ENCODE measurements around the gene COL21A1. TPM values are rescaled to one million over a fixed set of nuclear protein-coding genes. Genes with fewer than 3 reads are reported as not detected.

The COL21A1 gene
- total RNA-seq, 2 experiments from 2014 or later: not detected

- no peak for TF ChIP-seq EZH2phosphoT487 (IDR thresholded peaks at IDR 0.05; ENCODE audit: borderline replicate concordance, low read depth, low read length)
- no peak for TF ChIP-seq CTCF (conservative IDR thresholded peaks at IDR 0.05; ENCODE audit: low read length)
- Histone ChIP-seq H3K9me3 (ENCODE audit: low read length) (no peaks in the 10 kb centered on the region), H3K4me3 (ENCODE audit: low read depth, low read length, poor library complexity, severe bottlenecking) (no peak overlapping the region), H3K9me2 (ENCODE audit: insufficient read depth, low read length) (no peaks in the 10 kb centered on the region), H3K4me1 (ENCODE audit: insufficient read depth, low read length, poor library complexity, severe bottlenecking) (no peaks in the 10 kb centered on the region), H3K36me3 (ENCODE audit: insufficient read depth, low read length) (no peaks in the 10 kb centered on the region), H3K4me2 (ENCODE audit: low read length) (no peak overlapping the region), H4K20me1 (ENCODE audit: insufficient read depth, low read length) (no peaks in the 10 kb centered on the region), H3K27ac (ENCODE audit: low read depth, low read length, poor library complexity, severe bottlenecking) (no peak overlapping the region), H3K79me2 (ENCODE audit: insufficient read depth, low read depth, low read length) (no peaks in the 10 kb centered on the region), H2AFZ (ENCODE audit: low read length) (no peak overlapping the region)
- ChIA-PET POLR2A (no interaction called here), CTCF (ENCODE audit: unreplicated experiment) (no interaction called here)
- DNase-seq (ENCODE audit: low spot score): no peak
- no TSS peak for BruUV-seq (replicated peaks)
- intact Hi-C loops (cut with micrococcal nuclease; ENCODE audit: unreplicated experiment): no loop called here
These were observed 219.5 kb downstream of the COL21A1 start for GRCh38 chr6:56027865-56028264.

GRCh38 chr6:56026455-56027180 lies 220.8 kb downstream of the COL21A1 start:
- DNase-seq (ENCODE audit: low spot score): no peak
- Histone ChIP-seq H3K9me3 (ENCODE audit: low read length) (no peaks in the 10 kb centered on the region), H3K36me3 (ENCODE audit: insufficient read depth, low read length) (no peaks in the 10 kb centered on the region), H2AFZ (ENCODE audit: low read length) (no peak overlapping the region), H3K9me2 (ENCODE audit: insufficient read depth, low read length) (no peaks in the 10 kb centered on the region), H3K4me2 (ENCODE audit: low read length) (no peak overlapping the region), H3K4me1 (ENCODE audit: insufficient read depth, low read length, poor library complexity, severe bottlenecking) (no peaks in the 10 kb centered on the region), H3K79me2 (ENCODE audit: insufficient read depth, low read depth, low read length) (no peaks in the 10 kb centered on the region), H3K4me3 (ENCODE audit: low read depth, low read length, poor library complexity, severe bottlenecking) (no peak overlapping the region), H3K27ac (ENCODE audit: low read depth, low read length, poor library complexity, severe bottlenecking) (no peak overlapping the region), H4K20me1 (ENCODE audit: insufficient read depth, low read length) (no peaks in the 10 kb centered on the region)
- ChIA-PET POLR2A (interaction anchor here (0.7 kb wide), 1 partner anchor 91 kb away, joined by 3 read pairs; no protein-coding TSS in a partner anchor), CTCF (ENCODE audit: unreplicated experiment) (no interaction called here)
- intact Hi-C loops (cut with micrococcal nuclease; ENCODE audit: unreplicated experiment): no loop called here
- BruUV-seq (replicated peaks): no TSS peak
- TF ChIP-seq CTCF (conservative IDR thresholded peaks at IDR 0.05; ENCODE audit: low read length): no peak
- no peak for TF ChIP-seq EZH2phosphoT487 (IDR thresholded peaks at IDR 0.05; ENCODE audit: borderline replicate concordance, low read depth, low read length)

GRCh38 chr6:56025795-56026194 lies 221.6 kb downstream of the COL21A1 start:
- no peaks in the 10 kb centered on the region for H3K9me3 ChIP-seq (ENCODE audit: low read length)
- H3K36me3 ChIP-seq (ENCODE audit: insufficient read depth, low read length): no peaks in the 10 kb centered on the region
- intact Hi-C loops (cut with micrococcal nuclease; ENCODE audit: unreplicated experiment): no loop called here
- no peak overlapping the region for H3K4me2 ChIP-seq (ENCODE audit: low read length)
- no peaks in the 10 kb centered on the region for H3K9me2 ChIP-seq (ENCODE audit: insufficient read depth, low read length)
- no peak for TF ChIP-seq CTCF (conservative IDR thresholded peaks at IDR 0.05; ENCODE audit: low read length)
- TF ChIP-seq EZH2phosphoT487 (IDR thresholded peaks at IDR 0.05; ENCODE audit: borderline replicate concordance, low read depth, low read length): no peak
- H2AFZ ChIP-seq (ENCODE audit: low read length): no peak overlapping the region
- H3K27ac ChIP-seq (ENCODE audit: low read depth, low read length, poor library complexity, severe bottlenecking): no peak overlapping the region
- H4K20me1 ChIP-seq (ENCODE audit: insufficient read depth, low read length): no peaks in the 10 kb centered on the region
- ChIA-PET CTCF (ENCODE audit: unreplicated experiment) (no interaction called here), POLR2A (interaction anchor here (0.7 kb wide), 1 partner anchor 92 kb away, joined by 3 read pairs; no protein-coding TSS in a partner anchor)
- no peaks in the 10 kb centered on the region for H3K4me1 ChIP-seq (ENCODE audit: insufficient read depth, low read length, poor library complexity, severe bottlenecking)
- DNase-seq (ENCODE audit: low spot score): no peak
- BruUV-seq (replicated peaks): no TSS peak
- no peak overlapping the region for H3K4me3 ChIP-seq (ENCODE audit: low read depth, low read length, poor library complexity, severe bottlenecking)
- H3K79me2 ChIP-seq (ENCODE audit: insufficient read depth, low read depth, low read length): no peaks in the 10 kb centered on the region
